IMR-90 (cell line): ENCODE measurements around the gene C4B. TPM values are rescaled to one million over a fixed set of nuclear protein-coding genes. Genes with fewer than 3 reads are reported as not detected.
"Not testable (repeated sequence)": the region's sequence is repeated elsewhere in the genome, so short reads cannot be mapped to it uniquely, and the experiment has no call there.

ENCODE experiments used
- ATAC-seq: fragments of 200-7000 bp; cut with Tn5 transposase; 2 replicates; pipeline ENCODE4 v1.9.1; 2020; ENCODE audit warnings: low read depth, mild to moderate bottlenecking, moderate library complexity
- BruUV-seq: library from RNA; stranded (reverse); fragments of 400-500 nt; replicated peaks from 2 replicates; lab custom pipeline; 2021; lab: Mats Ljungman, UMichigan
- CTCF ChIA-PET: fragments of 300-600 bp; formaldehyde crosslinking; extraction: SDS; loops from one replicate; lab custom pipeline; 2021; ENCODE audit warnings: antibody characterized with exemption; lab: Yijun Ruan, JAX
- POLR2A ChIA-PET: fragments of 300-600 bp; sonication (Branson Sonifier 250); formaldehyde crosslinking; loops from one replicate; lab custom pipeline; 2022; ENCODE audit warnings: antibody characterized with exemption; ENCODE audit not compliant: unreplicated experiment; lab: Charles Lee
- DNase-seq: peaks from one replicate; pipeline ENCODE4 v3.0.0; 2013
- H2AFZ ChIP-seq: replicated peaks from 2 replicates; pipeline ENCODE3; 2013; ENCODE audit warnings: low read length, mild to moderate bottlenecking; ENCODE audit not compliant: poor library complexity
- H2AK5ac ChIP-seq: 2 replicates; pipeline ENCODE4 v1.6.1; 2013; ENCODE audit warnings: low read depth, low read length, inconsistent platforms
- H2AK9ac ChIP-seq: replicated peaks from 2 replicates; pipeline ENCODE3; 2013; ENCODE audit warnings: mild to moderate bottlenecking, low read depth, low read length, moderate library complexity; ENCODE audit not compliant: poor library complexity
- H2BK120ac ChIP-seq: 2 replicates; pipeline ENCODE4 v1.6.1; 2013; ENCODE audit warnings: low read depth, low read length, inconsistent platforms
- H2BK15ac ChIP-seq: 3 replicates; pipeline ENCODE4 v1.6.1; 2013; ENCODE audit warnings: low read depth, low read length, inconsistent platforms
- H2BK20ac ChIP-seq: 2 replicates; pipeline ENCODE4 v1.6.1; 2013; ENCODE audit warnings: low read depth, mild to moderate bottlenecking, inconsistent platforms, low read length, moderate library complexity
- H2BK5ac ChIP-seq: 2 replicates; pipeline ENCODE4 v1.6.1; 2013; ENCODE audit warnings: mild to moderate bottlenecking, low read depth, low read length, inconsistent platforms; ENCODE audit not compliant: poor library complexity, severe bottlenecking
- H3K14ac ChIP-seq: replicated peaks from 2 replicates; pipeline ENCODE4 v1.6.1; 2013; ENCODE audit warnings: low read depth, low read length, inconsistent platforms
- H3K18ac ChIP-seq: 2 replicates; pipeline ENCODE4 v1.6.1; 2013; ENCODE audit warnings: low read depth, low read length, control low read depth
- H3K23ac ChIP-seq: 2 replicates; pipeline ENCODE4 v1.6.1; 2013; ENCODE audit warnings: low read depth, low read length, inconsistent platforms
- H3K27ac ChIP-seq: 2 replicates; pipeline ENCODE4 v1.5.1; 2013; ENCODE audit warnings: mild to moderate bottlenecking, control low read depth, low read length; ENCODE audit not compliant: insufficient read depth
- H3K27me3 ChIP-seq: 2 replicates; pipeline ENCODE4 v1.6.1; 2013; ENCODE audit warnings: low read length; ENCODE audit not compliant: control insufficient read depth, insufficient read depth
- H3K36me3 ChIP-seq: 2 replicates; pipeline ENCODE4 v1.6.1; 2013; ENCODE audit warnings: low read length, mixed read lengths; ENCODE audit not compliant: control insufficient read depth, insufficient read depth
- H3K4ac ChIP-seq: 2 replicates; pipeline ENCODE4 v1.6.1; 2013; ENCODE audit warnings: low read depth, low read length, inconsistent platforms
- H3K4me1 ChIP-seq: 2 replicates; pipeline ENCODE4 v1.6.1; 2013; ENCODE audit warnings: low read length, mixed read lengths; ENCODE audit not compliant: control insufficient read depth, insufficient read depth
- H3K4me2 ChIP-seq: 2 replicates; pipeline ENCODE4 v1.6.1; 2013; ENCODE audit warnings: low read depth, mild to moderate bottlenecking, control low read depth, low read length, moderate library complexity
- H3K4me3 ChIP-seq: 2 replicates; pipeline ENCODE4 v1.5.1; 2013; ENCODE audit warnings: low read depth, mild to moderate bottlenecking, control low read depth, low read length, moderate library complexity; ENCODE audit not compliant: insufficient read depth
- H3K56ac ChIP-seq: 2 replicates; pipeline ENCODE4 v1.6.1; 2013; ENCODE audit warnings: low read length, inconsistent platforms; ENCODE audit not compliant: insufficient read depth; ENCODE audit errors: extremely low read depth
- H3K79me1 ChIP-seq, 2 experiments: 2 replicates each; pipeline ENCODE4 v1.6.1; 2013; ENCODE audit warnings: low read length in 2 of 2, inconsistent platforms in 1 of 2, low read depth in 1 of 2
- H3K9ac ChIP-seq: 2 replicates; pipeline ENCODE4 v1.6.1; 2013; ENCODE audit warnings: low read depth, low read length, control low read depth
- H3K9me1 ChIP-seq: 2 replicates; pipeline ENCODE4 v1.6.1; 2013; ENCODE audit warnings: low read length, inconsistent platforms; ENCODE audit not compliant: insufficient read depth
- H3K9me3 ChIP-seq: 2 replicates; pipeline ENCODE4 v1.6.1; 2013; ENCODE audit warnings: low read length; ENCODE audit not compliant: control insufficient read depth, insufficient read depth
- H4K20me1 ChIP-seq: 2 replicates; pipeline ENCODE4 v1.6.1; 2013; ENCODE audit warnings: low read length, inconsistent platforms; ENCODE audit not compliant: insufficient read depth
- H4K5ac ChIP-seq: 2 replicates; pipeline ENCODE4 v1.6.1; 2013; ENCODE audit warnings: mild to moderate bottlenecking, low read depth, low read length, control low read depth
- H4K8ac ChIP-seq, 2 experiments: 2 replicates each; pipeline ENCODE4 v1.6.1; 2013; ENCODE audit warnings: low read depth in 2 of 2, low read length in 2 of 2, control low read depth in 1 of 2, inconsistent platforms in 1 of 2
- H4K91ac ChIP-seq: 2 replicates; pipeline ENCODE4 v1.6.1; 2013; ENCODE audit warnings: low read depth, low read length, inconsistent platforms; ENCODE audit not compliant: insufficient read depth
- WGBS, 2 experiments: methylation state at CpG; one replicate each; pipeline versions ENCODE4 v1.1.5 to v1.1.7; 2013; ENCODE audit warnings: missing lambda C conversion rate in 2 of 2; ENCODE audit not compliant: insufficient read length in 1 of 2; ENCODE audit errors: extremely low coverage in 2 of 2; 5-methylcytosine and 5-hydroxymethylcytosine counted together
- dilution Hi-C: fragments of 300-500 bp; cut with HindIII; formaldehyde crosslinking; loops from one replicate; pipeline ENCODE4 v1.14.3; 2018; ENCODE audit warnings: low sequenced_read_pairs; ENCODE audit not compliant: unreplicated experiment
- in situ Hi-C: fragments of 300-500 bp; cut with MboI; formaldehyde crosslinking; loops from 3 replicates; pipeline ENCODE4 v1.14.3; 2019; ENCODE audit warnings: low sequenced_read_pairs, inconsistent platforms, mixed read lengths
- intact Hi-C: fragments of 100-400 bp; cut with micrococcal nuclease; formaldehyde crosslinking; loops from 2 replicates; pipeline ENCODE4 v1.10.0; 2022
- polyA plus RNA-seq, 3 experiments: library from polyadenylated mRNA; depleted of rRNA; stranded (reverse); fragments of >200 nt; gene quantifications; 2 replicates each; pipeline ENCODE4 v1.2.3, GENCODE V29; 2012; ENCODE audit warnings: low replicate concordance in 1 of 3
- total RNA-seq: library from RNA; depleted of rRNA; stranded (reverse); fragments of >200 nt; gene quantifications from 2 replicates; pipeline ENCODE4 v1.2.3, GENCODE V29; 2012

Gene C4B
- total and polyA plus RNA-seq, 2 of the 4 experiments (the other 2 are of a cell fraction), result 0.54 to 4.2 TPM

DNA sequence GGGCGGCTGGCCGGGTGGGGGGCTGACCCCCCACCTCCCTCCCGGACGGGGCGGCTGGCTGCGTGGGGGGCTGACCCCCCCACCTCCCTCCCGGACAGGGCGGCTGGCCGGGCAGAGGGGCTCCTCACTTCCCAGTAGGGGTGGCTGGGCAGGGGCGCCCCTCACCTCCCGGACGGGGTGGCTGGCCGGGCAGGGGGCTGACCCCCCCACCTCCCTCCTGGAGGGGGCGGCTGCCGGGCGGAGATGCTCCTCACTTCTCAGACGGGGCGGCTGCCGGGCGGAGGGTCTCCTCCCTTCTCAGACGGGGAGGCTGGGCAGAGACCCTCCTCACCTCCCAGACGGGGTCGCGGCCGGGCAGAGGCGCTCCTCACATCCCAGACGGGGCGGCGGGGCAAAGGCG is 38.5 kb upstream of the C4B start:
- CTCF ChIA-PET, POLR2A ChIA-PET: not testable (repeated sequence)

More for the DNA sequence above, 38.5 kb upstream of the C4B start:
- H2AK5ac ChIP-seq, H2AK9ac ChIP-seq, BruUV-seq, H4K5ac ChIP-seq, H4K20me1 ChIP-seq, H2BK5ac ChIP-seq, DNase-seq, H3K4me3 ChIP-seq, H4K8ac ChIP-seq, H3K4me2 ChIP-seq, H2AFZ ChIP-seq, H3K56ac ChIP-seq, H3K18ac ChIP-seq, H2BK20ac ChIP-seq, H3K27me3 ChIP-seq, H3K9ac ChIP-seq, dilution Hi-C loops, H2BK120ac ChIP-seq, H3K9me1 ChIP-seq, H3K36me3 ChIP-seq, ATAC-seq, H3K23ac ChIP-seq, H3K14ac ChIP-seq, H3K4ac ChIP-seq, H2BK15ac ChIP-seq, intact Hi-C loops, H3K9me3 ChIP-seq, H4K91ac ChIP-seq, H3K27ac ChIP-seq, H3K4me1 ChIP-seq: not testable (repeated sequence)
- in situ Hi-C loops, result loop anchor here (10.0 kb wide), 2 partner anchors 139 to 199 kb away; partner anchors contain the start of genes AGPAT1 and RNF5
- WGBS, 2 experiments, result no CpG with 5 or more reads among the region's 30 CpGs
- peaks cover 19 to 40% of the 10 kb centered on the region in 2 experiments for H3K79me1 ChIP-seq
